Superior temporal gyrus (tissue), 1 donor: ENCODE measurements around the gene CYB561D2.
A peak's percentile ranks its signal among the peaks of the same experiment; 100 is the strongest.

Experiments
- DNase-seq: peaks from one replicate; pipeline ENCODE4 v3.0.0-alpha.2; 2016; ENCODE audit errors: extremely low spot score

Gene CYB561D2

DNA sequence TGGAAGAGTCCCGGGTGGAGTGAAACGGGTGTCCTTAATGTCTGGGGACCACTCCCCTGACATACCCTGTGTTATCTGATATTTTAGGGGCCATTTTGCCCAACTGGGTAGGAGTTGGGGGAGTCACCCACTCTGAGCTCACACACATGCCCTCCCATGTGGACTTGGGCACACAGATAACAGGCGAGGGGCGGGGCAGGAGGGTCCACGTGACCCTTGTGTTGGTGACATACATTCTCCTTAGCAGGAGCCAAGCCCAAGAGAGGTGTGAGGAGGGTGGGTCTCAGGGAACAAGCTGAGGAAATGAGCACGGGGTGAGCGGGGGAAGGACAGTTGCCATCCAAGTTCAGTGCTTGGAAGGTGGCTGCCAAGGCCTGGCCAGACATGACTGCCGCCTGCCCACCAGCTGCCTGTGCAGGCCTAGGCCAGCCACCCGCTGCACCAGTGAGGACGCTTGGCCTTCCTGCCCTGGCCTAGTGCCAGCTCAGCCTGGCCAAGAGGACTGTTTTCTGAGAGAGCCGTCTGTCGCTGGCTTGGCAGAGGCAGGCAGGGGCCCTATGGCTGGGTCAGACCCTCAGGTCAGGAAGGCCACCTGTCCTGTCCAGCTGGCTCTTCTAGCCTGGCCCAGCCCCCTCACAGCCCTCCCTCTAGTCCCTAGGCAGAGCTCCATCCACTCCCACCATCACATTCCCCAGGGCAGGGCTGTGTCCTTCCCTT is 40.0 kb downstream of the CYB561D2 start:
- DNase-seq = peak; percentile 12

DNA sequence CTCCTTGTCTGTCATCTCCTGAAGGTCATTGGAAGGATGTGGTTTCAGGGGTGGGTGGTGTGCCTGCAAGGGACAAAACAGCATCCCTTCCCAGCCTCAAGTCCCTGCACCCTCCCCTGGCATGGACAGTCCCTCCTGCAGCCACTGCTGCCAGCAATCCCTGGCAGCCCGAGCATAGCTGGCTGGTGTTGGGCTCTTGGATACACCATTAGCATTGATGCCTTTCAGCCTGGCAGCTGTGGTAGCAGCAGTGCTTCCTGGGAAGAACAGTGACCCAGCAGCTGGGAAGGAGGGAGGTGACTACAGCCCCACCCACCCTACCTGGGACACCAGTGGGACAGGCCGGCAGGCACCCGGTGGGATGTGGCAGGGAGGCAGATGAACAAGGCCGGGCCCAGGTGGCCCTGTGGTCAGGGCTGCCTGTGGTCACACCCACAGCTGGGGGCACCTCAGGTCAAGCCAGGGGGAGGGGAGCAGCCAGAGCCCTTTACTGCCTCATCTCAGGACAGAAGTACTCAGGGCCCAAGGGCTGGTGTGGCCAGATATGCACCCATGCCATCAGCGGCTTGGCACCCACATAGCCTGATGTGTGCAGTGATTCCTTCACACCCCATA is 41.5 kb downstream of the CYB561D2 start:
- peak; percentile 10 for DNase-seq

DNA sequence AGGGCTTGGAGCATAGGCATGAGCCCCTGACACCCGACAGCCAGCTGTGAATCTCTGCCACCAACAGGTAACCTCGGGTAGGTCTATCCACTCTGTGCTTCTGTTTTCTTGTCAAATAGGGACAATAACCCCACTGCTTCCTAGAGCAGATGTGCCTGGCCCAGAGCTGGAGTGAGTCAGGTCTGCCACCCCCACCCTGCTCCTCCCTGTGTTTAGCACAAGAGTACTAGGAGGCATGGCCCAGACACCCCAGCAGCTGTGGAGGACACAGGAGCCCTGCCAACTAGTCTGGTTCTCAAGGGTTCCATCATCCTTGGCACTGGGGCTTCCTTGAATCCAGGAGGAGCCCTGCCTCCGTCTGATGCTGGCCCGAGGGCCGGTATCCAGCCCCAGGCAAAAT is 42.4 kb downstream of the CYB561D2 start:
- no peak for DNase-seq

DNA sequence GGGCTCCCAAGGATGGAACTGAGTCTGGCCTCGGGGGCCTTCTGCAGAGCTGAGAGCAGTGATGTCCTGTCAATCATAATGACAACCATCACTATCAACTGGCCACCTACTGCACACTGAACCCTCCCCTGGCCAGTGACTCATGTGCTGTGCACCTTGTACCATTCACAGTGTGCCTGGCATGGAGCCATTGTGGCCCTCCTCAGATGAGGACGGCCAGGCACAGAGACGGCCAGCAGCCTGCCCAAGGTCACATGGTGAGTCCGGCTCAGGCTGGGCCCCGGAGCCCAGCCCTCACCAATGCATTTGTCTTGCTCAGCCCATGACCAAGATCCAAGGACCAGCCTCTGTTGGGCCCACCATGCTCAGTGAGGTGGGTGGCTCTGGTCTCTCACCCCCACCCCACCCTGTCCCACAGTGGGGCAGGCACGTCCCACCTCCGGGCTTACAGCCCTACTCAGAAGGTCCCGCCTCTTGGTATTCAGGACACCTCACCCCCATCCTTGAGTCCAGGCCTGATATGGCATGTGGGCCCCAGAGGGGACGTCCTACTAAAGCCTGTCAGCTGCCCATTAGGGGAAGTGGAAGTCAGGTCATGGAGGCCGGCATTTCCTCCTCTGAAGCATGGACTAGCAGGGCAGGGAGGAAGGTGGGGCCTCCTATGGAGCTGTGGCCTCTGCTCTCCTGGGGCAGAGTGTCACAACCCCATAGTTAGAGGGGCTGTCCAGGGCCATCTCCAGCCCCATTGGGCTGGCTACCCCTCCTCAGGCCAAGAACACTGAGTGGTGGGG is 44.6 kb downstream of the CYB561D2 start:
- no peak for DNase-seq

DNA sequence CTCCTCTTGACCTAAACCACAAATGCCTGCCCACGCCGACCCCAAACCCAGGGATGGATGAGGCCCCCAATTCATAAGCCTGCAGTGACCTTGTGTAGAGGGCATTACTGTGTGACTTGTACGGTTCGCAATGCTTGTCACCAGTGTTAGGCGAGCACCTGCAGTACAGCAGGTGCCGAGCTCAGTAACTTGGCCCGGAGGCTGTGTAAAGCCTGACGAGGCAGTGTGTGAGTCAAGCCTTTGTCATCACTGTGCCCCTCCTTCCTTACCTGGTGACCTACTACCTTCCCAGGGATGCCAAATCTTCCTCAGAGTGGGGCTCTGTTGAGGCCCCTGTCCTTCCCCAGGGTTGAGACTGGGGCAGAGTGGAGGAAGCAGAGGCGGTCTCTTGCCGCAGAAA is 45.8 kb downstream of the CYB561D2 start:
- no peak for DNase-seq

DNA sequence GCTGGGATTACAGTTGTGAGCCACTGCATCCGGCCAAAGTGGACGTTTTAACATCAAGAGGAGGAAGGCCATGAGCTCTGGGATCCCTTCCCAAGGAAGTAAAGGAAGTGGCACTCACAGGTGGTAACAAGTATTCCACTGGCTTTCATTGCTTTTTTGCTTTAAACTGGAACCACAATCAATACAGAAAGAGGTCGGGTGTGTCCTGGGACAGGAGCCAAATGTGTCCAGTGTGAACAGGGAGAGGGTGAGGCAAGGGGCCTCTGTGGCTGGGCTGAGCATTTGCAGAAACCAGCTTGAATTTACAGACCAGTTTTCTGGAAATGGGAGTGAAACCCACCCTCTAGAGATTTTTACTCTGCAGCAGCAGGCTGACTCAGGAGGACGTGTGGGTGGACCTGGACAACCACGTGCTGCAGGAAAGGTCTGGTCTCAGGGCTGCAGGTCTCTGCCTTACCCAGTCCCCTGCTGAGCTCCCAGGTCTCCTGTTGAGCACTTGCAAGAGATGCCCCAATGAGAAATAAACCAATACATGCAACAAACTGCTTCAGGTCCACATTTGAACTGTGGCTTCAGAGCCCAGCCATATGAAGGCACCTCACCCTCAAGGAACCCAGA is 51.4 kb downstream of the CYB561D2 start:
- DNase-seq = no peak
